Right kidney (tissue), 9 donors: Measurements from ENCODE around the gene SNTG2.
"Not testable (repeated sequence)": the region's sequence is repeated elsewhere in the genome, so short reads cannot be mapped to it uniquely, and the experiment has no call there.

Experiments
- DNase-seq: peaks from one replicate; pipeline ENCODE4 v3.0.0-alpha.2; 2016
- long read RNA-seq, 8 donors: transcript quantifications; one replicate each; lab custom pipeline, GENCODE V29; 2026

SNTG2 gene
- long read RNA-seq, donor 1 = 0 reads
- long read RNA-seq, donor 2 = 0 reads
- long read RNA-seq, donor 3 = 0 reads
- long read RNA-seq, donor 4 = 0 reads
- long read RNA-seq, donor 5 = 0 reads
- long read RNA-seq, donor 6 = 0 reads
- long read RNA-seq, donor 7 = 0 reads
- long read RNA-seq, donor 8, partial matches to known transcripts = 0 of 1 reads
- long read RNA-seq, donor 8, other reads (novel, unspliced or antisense) = 0 of 1 reads

DNA sequence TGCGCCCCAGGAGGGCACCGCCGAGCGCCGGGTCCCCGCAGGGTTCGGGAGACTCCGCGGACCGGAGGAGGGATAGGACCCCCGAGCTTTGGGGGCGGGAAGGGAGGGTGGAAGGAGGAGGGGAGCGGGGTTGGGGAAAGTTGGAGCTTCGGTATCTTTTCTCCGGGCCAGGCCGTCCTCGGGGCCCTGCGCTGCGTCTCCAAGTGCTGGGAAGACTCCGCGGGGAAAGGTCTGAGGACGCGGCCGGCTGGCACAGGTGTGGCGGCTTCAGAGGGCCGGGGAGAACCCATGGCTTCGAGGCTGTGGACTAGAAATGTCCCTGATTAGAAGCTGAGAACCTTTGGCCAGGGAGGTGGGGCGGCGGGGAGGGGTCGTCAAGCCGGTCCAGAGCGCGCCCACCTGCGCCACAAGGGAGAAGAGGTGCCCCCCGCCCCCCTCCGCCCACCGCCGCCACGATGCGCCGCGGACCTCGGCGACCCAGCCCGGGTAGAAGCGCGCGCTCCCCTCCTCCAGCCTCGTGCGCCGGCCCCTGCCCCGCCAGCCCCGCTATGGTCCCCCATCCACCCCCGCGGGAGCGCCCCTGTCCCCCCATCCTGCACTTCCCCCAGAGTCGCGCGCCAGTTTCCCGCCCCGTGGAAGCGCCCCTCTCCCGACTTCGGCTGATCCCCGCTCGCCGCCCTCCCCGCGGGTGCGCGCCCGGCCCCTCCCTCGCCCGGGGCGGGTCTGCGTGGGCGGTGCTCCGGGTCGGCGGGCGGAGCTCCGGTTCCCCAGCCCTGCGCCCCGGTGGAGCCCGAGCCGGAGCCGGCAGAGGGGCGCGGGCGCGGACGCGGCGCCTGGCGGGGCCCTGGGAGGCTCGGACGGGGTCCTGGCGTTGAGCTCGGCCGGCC is at the start of gene SNTG2:
Gene SNTG2 (plus strand): TSS at position 770 of the 887 bp plus-strand sequence. CDS start 148 bp downstream, outside the sequence.
- DNase-seq = peak; percentile 49

DNA sequence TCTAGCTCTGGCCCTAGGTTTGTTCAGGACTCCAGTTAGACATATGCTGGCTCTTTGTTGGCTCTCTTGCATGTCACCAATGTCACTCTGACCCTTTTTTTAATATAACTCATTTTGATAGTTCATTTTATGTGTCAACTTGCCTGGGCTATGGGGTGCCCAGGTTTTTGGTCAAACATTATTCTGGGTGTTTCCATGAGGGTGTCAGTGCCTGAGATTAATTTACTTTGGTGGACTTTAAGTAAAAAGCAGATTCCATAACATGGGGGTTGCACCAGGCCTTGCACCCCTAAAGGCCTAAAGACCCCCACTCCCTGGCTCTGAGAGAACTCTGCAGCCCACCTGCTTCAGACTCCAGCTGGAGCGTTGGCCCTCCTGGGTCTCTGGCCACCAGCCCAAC is 48.1 kb upstream of the SNTG2 start:
- DNase-seq = no peak

DNA sequence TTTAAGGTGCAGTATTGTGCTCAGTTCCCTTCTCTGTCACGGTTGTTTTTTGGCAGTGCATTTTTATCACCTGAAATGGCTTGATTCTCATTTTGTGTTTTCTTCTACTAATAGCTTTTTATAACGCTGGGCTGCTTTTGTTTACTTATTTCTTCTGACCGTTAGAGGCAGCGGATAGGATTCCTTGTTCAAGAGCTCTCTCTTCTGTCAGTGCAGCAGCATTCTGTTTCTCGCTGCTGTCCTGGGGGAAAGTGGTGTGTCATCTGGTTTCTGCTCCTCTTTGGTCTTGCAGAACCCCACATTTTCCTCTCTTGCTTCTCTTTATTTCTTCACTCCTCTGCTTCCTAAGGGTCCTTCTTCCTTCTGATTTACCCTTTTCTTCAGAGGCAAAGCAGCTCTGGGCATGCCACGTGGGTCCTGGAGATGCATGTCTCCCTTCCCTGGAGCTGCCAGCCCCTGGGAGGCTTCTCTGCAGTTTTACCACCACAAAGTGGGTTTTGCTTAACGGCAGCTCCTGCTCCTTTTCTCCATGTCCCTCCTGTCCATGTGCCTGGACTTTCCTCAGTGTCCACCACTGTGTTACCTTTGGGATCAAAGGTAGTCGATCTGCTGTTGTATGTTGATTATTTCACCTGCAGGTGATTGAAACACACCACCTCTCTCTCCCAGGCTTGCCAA is 47.3 kb upstream of the SNTG2 start:
- DNase-seq = no peak

DNA sequence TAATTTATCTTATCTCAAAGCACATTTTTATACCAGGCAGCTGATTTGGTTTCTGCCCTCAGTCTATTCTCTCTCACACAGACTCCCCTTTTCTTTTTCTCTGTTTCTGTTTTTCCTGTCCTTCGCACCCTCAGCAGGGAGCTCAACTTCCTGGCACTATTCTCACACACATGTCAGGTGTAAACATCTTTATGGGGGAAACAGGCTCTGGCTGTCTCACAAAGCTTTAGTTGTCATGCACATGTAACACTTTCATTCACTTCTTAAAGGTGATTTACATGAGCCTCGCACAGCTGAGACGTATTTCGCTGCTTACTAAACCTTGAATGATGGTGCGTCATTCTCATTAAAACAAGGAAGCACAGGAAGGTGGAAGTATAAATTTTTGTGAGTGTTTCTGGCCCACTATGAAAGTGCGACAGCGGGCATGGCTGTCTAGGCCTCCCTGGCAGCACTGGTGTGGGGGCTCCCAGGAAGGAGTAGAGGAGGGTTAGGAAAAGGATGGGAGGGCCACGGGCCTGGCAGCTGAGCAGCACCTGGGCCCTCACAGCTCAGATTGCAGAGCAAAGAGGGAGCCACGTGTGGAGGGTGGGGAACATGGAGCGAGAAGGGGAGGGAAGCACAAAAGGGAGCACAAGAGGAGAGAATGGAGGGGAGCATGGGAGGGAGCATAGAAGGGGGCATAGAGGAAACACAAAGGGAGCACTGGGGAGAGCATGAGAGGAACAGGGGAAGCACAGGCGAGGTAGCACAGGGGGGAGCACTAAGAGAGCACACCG is 46.2 kb upstream of the SNTG2 start:
- DNase-seq = no peak

DNA sequence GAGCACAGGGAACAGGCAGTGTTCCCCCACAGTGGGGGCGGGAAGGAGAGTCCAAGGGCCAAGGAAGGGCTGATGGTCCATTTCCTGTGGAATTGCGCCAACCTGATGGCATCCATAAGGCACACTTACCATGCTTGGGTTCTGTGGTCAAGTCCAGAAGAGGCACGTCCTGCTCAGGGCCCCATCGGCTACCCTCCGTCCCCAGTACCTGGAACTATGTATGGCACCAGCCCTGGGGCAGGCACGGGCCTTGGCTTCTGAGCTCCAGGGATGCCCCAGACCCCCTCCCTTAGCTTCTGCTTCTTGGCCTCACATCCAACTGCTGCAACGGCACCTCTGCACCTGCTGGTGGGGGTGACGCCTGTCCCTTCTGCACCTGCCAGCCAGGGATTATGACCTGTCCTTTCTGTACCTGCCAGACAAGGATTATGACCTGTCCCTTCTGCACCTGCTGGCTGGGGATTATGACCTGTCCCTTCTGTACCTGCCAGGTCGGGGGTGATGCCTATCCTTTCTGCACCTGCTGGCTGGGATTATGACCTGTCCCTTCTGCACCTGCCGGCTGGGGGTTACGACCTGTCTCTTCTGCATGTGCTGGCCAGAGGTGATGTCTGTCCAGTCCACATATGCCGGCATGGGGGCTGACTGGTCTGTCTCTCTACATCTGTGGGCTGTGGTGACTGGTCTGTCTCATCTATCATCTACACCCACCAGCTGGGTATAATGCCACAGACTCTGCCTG is 45.4 kb upstream of the SNTG2 start:
- no peak for DNase-seq

DNA sequence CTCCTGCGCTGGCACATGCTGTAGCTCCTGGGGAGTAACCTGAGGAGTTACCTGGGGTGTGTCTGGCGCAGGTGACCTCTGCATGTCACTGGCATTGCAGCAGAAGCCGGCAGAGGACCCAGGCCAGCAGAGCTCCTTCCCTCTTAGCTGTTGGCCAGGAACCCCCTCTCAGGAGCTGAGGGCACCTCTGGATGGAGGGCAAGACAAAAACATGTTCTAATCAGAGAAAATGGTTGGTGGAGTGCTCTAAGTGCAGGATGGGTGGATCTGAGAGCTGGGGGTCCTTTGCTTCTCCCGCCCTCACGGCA is 44.9 kb upstream of the SNTG2 start:
- DNase-seq = no peak

DNA sequence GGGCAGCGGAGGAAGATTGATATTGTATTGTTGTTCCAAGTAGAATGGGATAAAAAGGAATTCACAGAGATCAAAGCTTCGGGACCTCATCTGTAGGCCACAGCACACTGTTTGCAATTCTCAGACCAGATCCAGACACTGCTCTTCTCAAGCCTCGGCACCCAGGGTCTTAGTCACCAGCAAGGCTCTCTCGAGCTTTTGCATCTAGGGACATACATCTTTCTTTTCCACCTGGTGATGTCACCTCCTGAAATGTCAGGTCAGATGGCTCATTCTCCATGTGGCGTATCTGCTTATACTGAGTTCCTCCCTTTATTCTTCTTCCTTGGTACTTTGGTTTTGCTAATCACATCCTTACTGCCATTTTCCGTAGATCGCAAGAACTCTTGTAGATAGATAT is 42.9 kb upstream of the SNTG2 start:
- DNase-seq = no peak

DNA sequence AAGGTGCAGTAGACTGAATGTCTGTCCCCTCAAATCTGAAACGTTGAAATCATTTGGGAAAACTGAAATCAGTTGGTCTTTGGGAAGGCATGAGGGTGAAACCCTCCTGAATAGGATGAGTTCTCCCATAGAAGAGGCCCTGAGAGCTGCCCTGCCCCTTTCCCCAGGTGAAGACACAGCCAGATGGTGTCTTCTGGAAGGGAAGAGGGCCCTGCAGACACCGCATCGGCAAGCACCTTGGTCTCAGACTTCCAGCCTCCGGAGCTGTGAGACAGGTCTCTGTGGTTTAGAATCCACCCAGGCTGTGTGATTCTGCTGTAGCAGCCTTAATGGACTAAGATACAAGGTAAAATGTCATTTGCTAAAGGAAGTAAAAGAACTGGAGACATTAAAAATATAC is 42.1 kb upstream of the SNTG2 start:
- DNase-seq = no peak

DNA sequence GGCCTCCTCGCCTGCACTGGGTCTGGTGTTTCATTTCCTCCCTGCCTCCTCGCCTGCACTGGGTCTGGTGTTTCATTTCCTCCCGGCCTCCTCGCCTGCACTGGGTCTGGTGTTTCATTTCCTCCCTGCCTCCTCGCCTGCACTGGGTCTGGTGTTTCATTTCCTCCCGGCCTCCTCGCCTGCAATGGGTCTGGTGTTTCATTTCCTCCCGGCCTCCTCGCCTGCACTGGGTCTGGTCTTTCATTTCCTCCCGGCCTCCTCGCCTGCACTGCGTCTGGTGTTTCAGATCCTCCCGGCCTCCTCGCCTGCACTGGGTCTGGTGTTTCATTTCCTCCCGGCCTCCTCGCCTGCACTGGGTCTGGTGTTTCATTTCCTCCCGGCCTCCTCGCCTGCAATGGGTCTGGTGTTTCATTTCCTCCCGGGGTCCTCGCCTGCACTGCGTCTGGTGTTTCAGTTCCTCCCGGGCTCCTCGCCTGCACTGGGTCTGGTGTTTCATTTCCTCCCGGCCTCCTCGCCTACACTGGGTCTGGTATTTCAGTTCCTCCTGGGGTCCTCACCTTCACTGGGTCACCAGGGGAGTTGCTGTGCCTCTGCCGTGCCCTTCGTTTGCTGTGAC is 40.8 kb upstream of the SNTG2 start:
- DNase-seq = not testable (repeated sequence)

DNA sequence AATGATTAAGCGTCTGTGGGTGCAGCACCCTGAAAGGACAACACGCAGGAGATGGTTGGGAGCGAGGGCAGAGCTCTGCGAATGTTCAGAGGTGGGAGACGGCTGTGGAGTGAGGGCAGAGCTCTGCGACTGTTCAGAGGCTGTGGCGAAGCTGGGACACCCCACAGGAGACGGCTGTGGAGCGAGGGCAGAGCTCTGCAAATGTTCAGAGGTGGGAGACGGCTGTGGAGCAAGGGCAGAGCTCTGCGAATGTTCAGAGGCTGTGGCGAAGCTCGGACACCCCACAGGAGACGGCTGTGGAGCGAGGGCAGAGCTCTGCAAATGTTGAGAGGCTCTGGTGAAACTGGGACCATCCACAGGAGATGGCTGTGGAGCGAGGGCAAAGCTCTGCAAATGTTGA is 40.0 kb upstream of the SNTG2 start:
- no peak for DNase-seq

DNA sequence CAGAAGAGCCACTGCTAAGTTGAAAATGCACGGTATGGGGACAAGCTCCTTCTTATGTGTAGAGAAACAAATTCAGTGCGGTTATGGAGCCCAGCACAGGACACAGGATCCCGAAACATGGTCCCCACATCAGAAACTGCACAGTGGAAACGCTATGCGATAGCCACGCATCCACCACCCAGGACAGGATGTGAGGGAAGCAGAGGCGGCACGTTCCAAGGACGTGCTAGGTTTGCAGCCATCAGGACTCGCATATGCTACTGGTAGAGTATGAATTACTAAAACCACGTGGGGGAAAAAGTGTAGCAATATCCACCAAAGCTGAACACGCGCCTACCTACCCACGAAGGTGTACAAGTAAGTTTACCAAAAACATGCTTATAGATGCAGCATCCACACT is 34.7 kb upstream of the SNTG2 start:
- no peak for DNase-seq

DNA sequence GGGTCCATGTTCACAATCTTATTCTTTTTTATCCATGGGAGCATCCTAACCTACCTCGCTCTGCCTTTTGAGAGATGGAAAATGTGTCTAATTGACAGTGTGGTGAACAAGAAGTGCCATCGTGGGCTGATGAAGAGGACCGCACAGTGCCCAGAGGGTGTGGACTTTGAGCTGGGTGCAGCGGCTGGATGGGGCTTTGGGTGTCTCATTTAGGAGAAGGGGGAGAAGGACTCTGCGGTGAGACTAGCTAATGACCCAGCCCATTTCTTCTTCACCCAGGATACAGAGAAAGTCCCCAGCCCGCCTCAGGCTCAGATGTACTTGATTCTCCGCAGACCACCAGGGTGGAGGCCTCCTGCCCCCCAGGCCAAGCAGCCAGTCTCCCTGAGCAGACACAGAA is 33.7 kb upstream of the SNTG2 start:
- no peak for DNase-seq

DNA sequence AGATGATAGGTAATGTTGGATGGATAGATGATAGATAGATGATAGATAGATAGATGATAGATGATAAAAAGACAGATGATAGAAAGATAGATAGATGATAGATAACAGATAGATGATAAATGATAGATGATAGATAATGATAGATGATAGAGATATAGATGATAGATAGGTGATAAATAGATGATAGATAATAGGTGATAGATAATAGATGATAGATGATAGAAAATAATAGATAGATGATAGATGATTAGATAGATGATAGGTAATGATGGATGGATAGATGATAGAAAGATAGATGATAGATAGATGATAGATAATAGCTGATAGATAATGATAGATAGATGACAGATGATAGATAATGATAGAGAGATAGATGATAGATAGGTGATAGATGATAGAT is 31.0 kb upstream of the SNTG2 start:
- DNase-seq = no peak

DNA sequence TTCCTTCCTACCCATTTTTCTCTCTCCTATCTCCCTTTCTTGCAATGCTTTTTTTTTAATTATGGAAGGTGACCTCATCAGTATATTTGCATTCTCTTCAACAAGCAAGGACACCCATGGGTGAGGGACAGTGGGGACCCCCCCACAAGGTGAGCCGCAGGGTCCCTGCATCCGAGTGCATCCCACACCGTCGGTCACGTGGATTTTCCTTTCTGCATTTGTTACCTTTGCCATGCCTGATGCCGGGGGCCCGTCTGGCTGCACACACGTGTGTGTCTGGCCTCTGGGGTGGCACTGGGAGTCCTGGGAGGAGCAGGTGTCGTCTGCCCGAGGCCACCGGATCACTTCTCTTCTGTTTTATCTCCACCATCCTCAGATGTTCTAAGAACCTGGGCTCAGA is 30.1 kb upstream of the SNTG2 start:
- no peak for DNase-seq

DNA sequence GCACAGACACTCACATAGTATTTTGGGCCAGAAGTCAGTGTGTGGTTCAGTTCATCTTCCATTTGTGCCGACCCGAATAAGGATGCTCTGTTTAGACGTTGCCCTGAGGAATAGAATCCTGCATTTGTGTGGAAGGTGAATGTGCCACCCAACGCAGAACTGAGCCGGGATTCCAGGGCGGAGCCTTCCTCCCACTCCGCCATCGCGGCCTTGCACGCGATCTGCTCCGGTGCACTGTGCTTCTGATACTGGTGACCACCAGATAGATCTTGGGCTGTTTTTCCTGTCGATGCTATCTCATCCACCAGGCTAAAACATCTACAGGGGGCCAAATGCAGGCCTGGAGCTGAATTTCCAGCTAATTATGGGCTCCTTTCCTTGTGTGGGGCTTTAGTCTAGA is 29.6 kb upstream of the SNTG2 start:
- no peak for DNase-seq

DNA sequence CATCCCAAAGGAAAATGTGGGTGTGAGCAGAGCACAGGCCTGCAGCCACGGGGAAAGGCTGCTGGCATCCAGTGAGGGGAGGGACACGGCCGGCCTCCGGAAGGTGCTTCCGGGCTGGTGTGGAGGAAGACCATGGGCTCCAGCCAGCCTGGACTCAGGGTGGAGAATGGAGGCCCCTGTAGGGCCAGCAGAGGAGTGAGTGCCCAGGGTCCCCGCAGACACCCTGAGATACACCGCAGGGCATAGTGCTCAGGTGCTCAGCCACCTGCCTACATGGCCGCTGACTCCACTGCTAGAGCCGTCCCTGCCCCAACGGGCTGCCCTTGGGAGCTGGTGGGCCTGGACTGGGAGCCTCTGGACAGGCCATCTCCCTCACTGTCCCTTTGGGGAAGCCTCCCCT is 28.5 kb upstream of the SNTG2 start:
- DNase-seq = no peak

DNA sequence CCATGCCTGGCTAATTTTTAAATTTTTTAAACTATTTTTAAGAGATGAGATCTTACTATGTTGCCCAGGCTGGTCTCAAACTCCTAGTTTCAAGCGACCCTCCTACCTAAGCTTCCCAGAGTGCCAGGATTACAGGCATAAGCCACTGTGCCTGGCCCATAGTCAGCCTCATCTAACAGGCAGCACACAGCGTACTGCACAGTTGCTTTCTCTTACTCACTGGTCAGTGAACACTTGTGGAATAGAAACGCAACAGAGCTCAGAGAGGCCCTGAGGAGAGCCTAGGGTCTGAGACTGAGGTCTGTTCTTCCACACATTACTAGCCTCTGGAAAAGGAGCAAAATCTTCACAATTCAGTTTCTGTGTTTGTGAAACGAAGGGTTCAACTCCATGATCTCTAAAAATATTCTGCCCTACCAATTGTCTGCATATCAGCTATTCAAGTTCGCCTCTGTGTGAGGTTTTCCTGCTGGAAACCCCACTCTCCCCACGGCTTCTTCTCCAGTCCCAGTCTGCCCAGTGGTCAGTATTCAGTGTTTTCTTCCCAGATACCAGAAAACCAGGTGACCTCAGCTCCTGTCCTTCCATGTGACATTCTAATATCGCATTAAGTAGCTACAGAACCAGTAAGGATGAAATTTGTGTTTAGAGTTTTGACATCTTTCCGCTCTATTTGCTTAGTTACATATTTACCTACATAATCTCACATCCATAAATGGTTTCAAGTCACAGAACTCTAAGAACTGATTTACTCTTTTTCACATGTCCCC is 26.6 kb upstream of the SNTG2 start:
- no peak for DNase-seq

DNA sequence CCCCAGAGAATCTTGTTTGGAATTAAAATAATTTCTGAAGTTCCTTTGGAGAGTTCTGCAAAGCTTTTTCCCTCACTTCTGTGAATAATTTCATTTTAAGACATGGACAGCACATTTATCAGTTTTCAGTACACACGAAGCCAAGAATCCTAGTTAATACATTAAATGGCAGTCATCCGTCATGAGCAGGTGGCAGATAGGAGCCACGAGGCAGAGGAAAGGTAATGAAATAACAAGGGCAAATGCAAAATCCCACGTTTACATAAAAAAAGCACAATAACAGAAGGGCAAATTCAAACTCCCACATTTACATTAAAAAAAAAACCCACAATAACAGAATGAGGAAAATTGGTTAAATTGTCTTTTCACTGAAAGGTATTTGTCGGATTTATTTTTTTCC is 25.9 kb upstream of the SNTG2 start:
- no peak for DNase-seq

DNA sequence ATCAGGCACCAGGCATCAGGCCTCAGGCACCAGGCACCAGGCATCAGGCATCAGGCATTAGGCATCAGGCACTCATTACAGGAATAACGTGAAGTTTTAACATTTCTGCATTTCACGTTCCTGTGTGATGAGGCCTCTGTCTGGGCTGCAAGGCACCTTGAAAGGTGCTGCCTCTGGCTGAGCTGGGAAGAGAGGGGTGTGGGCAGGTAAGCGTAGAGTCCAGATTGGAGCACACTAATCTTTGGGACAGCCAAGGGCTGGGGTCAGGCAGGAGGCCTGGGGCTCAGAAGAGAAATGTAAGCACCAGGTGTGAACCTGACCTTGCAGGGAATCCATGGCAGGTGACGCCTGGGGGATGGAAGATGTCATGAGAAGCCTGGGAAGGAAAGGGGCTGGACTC is 25.3 kb upstream of the SNTG2 start:
- DNase-seq = no peak

DNA sequence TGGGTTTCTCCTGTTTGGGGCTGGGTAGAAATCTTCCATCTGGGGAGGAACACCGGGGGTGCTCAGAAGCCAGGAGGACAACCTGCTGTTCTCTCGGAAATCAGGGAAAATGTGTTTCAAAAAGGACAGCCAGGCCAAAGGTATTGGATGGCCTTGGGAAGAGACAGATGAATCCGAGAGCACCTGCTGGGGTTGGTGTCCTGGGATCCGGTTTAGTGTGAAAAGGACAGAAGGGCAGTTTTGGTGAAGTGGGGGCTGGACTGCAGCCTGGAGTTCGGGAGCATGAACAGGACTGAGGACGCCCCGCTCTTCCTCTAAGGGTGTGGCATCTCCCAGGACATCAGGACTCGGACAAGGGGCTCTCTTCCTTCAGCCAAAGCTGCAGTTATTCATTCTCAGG is 24.9 kb upstream of the SNTG2 start:
- no peak for DNase-seq

DNA sequence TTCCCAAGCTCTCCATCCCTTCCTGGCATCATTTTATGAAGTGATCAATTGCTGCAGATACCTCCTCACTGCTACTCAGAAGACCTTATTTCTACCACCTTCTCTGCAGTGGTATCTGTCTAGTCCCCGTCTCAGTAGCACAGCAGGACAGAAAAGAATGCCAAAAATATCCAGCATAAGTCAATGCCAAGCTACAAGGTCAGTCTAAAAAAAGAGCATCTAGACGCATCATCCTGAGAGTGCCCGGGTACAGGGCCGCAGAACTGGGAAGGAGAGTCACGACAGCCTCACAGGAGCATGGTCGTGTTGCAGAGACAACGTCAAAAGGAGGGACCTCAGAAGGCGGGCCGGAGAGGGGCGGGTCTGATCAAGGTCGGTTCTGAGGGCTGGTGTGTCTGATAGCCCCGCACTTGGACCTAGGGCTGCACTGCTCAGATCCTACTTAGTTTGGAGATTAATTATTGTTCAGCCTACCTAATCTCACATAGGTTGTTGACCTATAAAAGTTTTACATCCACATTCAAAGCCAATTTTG is 24.3 kb upstream of the SNTG2 start:
- DNase-seq = no peak
